Parathyroid adenoma (tissue), 2 donors: Measurements from ENCODE around the gene DCLK2.

Experiments
- H2AFZ ChIP-seq: fragments of 300-600 bp; sonication (generic); one replicate; pipeline ENCODE4 v1.7.0; 2017; ENCODE audit warnings: antibody characterized with exemption, mild to moderate bottlenecking
- H3K27ac ChIP-seq: fragments of 300-600 bp; sonication (generic); one replicate; pipeline ENCODE4 v1.7.0; 2017
- H3K27me3 ChIP-seq: fragments of 300-600 bp; sonication (generic); one replicate; pipeline ENCODE4 v1.7.0; 2017; ENCODE audit warnings: low read length; ENCODE audit not compliant: control insufficient read depth, insufficient read depth
- H3K36me3 ChIP-seq: fragments of 300-600 bp; sonication (generic); one replicate; pipeline ENCODE4 v1.7.0; 2017; ENCODE audit warnings: low read length; ENCODE audit not compliant: control insufficient read depth, insufficient read depth
- H3K4me1 ChIP-seq: fragments of 300-600 bp; sonication (generic); one replicate; pipeline ENCODE4 v1.7.0; 2017; ENCODE audit warnings: control low read depth
- H3K4me2 ChIP-seq: fragments of 300-600 bp; sonication (generic); one replicate; pipeline ENCODE4 v1.7.0; 2017; ENCODE audit warnings: low read length
- H3K4me3 ChIP-seq: fragments of 300-600 bp; sonication (generic); one replicate; pipeline ENCODE4 v1.7.0; 2017; ENCODE audit warnings: low read depth, low read length
- H3K79me2 ChIP-seq: fragments of 300-600 bp; sonication (generic); one replicate; pipeline ENCODE4 v1.7.0; 2017; ENCODE audit warnings: control low read depth
- H3K9ac ChIP-seq: fragments of 300-600 bp; sonication (generic); one replicate; pipeline ENCODE4 v1.7.0; 2017; ENCODE audit warnings: mild to moderate bottlenecking
- H3K9me3 ChIP-seq: fragments of 300-600 bp; sonication (generic); one replicate; pipeline ENCODE4 v1.7.0; 2017; ENCODE audit warnings: low read length; ENCODE audit not compliant: control insufficient read depth
- TF ChIP-seq, protein P1 (sequence below): fragments of 300-600 bp; sonication (generic); IDR thresholded peaks from one replicate; pipeline ENCODE4 v1.7.0; 2017; ENCODE audit warnings: antibody characterized with exemption, mild to moderate bottlenecking
- donor health status: primary hyperparathyroidism.

The DCLK2 gene

DNA sequence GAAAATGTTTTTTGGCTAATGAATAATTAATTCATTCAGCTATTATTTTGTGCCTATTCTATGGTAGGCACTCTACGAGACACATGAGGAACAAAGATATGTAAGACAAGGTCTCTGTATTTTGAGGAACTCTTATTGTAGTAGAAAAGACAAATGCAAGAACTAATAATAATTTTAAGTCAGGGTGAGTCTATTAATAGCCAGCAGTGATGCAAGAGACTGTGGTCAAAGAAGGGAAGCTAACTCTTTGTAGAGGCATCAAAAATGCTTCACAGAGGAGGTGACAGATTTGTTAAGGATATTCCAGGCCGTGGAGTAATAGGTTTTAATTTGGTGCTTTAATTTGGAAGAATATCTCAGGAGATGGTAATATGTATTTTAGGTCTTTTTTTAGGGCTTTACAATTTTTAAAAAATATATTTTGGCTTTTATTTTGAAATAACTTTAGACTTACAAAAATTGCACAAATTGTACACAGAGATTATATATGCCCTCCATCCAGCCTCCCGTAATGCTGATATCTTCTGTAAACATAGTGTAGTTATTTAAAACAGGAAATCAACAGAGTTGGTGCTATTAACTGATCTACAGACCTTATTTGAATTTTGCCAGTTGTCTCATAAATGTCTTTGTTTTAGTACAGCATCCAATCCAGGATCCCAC is 48.1 kb downstream of the DCLK2 start:
- Histone ChIP-seq H3K9ac (no peak overlapping the region), H3K79me2 (no peaks in the 10 kb centered on the region), H3K27ac (no peak overlapping the region), H3K4me1 (no peaks in the 10 kb centered on the region), H3K9me3 (no peaks in the 10 kb centered on the region), H3K4me2 (no peak overlapping the region), H3K4me3 (no peak overlapping the region), H2AFZ (no peak overlapping the region), H3K36me3 (no peaks in the 10 kb centered on the region), H3K27me3 (no peaks in the 10 kb centered on the region)
- TF ChIP-seq, protein P1, sequence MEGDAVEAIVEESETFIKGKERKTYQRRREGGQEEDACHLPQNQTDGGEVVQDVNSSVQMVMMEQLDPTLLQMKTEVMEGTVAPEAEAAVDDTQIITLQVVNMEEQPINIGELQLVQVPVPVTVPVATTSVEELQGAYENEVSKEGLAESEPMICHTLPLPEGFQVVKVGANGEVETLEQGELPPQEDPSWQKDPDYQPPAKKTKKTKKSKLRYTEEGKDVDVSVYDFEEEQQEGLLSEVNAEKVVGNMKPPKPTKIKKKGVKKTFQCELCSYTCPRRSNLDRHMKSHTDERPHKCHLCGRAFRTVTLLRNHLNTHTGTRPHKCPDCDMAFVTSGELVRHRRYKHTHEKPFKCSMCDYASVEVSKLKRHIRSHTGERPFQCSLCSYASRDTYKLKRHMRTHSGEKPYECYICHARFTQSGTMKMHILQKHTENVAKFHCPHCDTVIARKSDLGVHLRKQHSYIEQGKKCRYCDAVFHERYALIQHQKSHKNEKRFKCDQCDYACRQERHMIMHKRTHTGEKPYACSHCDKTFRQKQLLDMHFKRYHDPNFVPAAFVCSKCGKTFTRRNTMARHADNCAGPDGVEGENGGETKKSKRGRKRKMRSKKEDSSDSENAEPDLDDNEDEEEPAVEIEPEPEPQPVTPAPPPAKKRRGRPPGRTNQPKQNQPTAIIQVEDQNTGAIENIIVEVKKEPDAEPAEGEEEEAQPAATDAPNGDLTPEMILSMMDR = no peak

- no peak overlapping the region for H3K27ac ChIP-seq
- no peak overlapping the region for H3K4me2 ChIP-seq
- no peaks in the 10 kb centered on the region for H3K36me3 ChIP-seq
- no peak overlapping the region for H3K4me3 ChIP-seq
- H3K9ac ChIP-seq = no peak overlapping the region
- H3K27me3 ChIP-seq = no peaks in the 10 kb centered on the region
- H3K9me3 ChIP-seq = no peaks in the 10 kb centered on the region
- H3K79me2 ChIP-seq = no peaks in the 10 kb centered on the region
- no peaks in the 10 kb centered on the region for H3K4me1 ChIP-seq
- H2AFZ ChIP-seq = no peak overlapping the region
- TF ChIP-seq, protein P1 = no peak
Observed at GRCh38 chr4:150126864-150127203, 48.6 kb downstream of the DCLK2 start.

DNA sequence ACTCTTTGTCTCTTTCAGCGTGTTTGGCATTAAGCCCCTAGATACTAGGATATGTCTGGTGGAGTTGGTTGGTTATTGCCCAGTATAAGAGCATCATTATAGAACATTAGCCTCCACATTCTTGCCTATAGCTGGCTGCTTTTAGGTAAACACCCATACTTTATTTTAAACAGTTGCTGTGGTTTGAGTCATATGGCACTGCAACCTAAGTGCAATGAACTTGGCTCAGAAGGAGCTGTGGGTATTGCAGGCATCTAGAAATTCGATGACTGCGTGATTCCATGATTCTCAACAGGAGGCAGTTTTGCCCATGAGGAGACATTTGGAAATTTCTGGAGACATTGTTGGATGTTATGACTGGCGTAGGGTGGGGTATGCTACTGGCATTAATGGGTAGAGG is 49.5 kb downstream of the DCLK2 start:
- Histone ChIP-seq H3K79me2 (no peaks in the 10 kb centered on the region), H3K4me2 (no peak overlapping the region), H3K27me3 (no peaks in the 10 kb centered on the region), H3K9ac (no peak overlapping the region), H3K4me1 (no peaks in the 10 kb centered on the region), H2AFZ (no peak overlapping the region), H3K36me3 (no peaks in the 10 kb centered on the region), H3K27ac (no peak overlapping the region), H3K4me3 (no peak overlapping the region), H3K9me3 (no peaks in the 10 kb centered on the region)
- TF ChIP-seq, protein P1 = no peak

- TF ChIP-seq, protein P1 = no peak
- Histone ChIP-seq H3K9ac (no peak overlapping the region), H3K4me2 (no peak overlapping the region), H3K4me1 (no peaks in the 10 kb centered on the region), H3K79me2 (no peaks in the 10 kb centered on the region), H2AFZ (no peak overlapping the region), H3K27me3 (no peaks in the 10 kb centered on the region), H3K27ac (no peak overlapping the region), H3K4me3 (no peak overlapping the region), H3K36me3 (no peaks in the 10 kb centered on the region), H3K9me3 (no peaks in the 10 kb centered on the region)
Observed at GRCh38 chr4:150130933-150131332, 52.7 kb downstream of the DCLK2 start.

DNA sequence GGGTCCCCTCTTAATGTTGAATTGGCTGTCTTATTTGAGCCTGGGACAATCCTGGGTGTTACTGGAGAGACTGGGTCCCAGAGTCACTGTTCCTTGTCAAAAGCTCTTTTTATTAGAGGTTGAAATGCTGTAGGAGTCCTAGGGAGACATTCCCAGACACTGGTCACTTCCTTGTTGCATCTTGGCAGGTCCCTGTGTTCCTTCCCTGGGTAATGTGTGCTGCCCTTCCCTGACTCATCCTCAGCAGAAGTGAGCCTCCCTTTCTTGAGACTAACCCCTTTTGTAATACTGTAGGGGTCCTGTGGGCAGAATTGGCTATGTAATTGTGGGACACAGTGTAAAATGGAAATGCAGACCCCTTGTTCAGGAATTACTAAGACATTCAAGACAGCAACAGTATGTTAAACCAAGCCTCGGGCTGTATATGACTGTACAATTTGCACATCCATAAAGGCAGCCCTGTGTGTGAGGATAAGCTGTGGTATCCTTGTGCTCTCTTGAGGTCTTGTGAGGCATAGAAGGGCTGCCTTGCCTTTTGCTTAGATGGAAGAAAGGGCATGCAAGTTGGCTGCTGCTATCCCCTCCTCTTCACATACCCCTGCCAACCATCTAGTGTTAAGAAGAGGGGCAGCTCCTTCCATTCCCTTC is 53.5 kb downstream of the DCLK2 start:
- no peaks in the 10 kb centered on the region for H3K36me3 ChIP-seq
- no peak overlapping the region for H3K4me2 ChIP-seq
- TF ChIP-seq, protein P1 = no peak
- no peaks in the 10 kb centered on the region for H3K27me3 ChIP-seq
- no peaks in the 10 kb centered on the region for H3K79me2 ChIP-seq
- H2AFZ ChIP-seq = no peak overlapping the region
- H3K9ac ChIP-seq = no peak overlapping the region
- no peaks in the 10 kb centered on the region for H3K4me1 ChIP-seq
- no peak overlapping the region for H3K27ac ChIP-seq
- H3K9me3 ChIP-seq = no peaks in the 10 kb centered on the region
- H3K4me3 ChIP-seq = no peak overlapping the region
